ENCODE data around the gene FBRS. TPM values are rescaled to one million over a fixed set of nuclear protein-coding genes. Genes with fewer than 3 reads are reported as not detected.

Gene FBRS
- total RNA-seq, 1 experiment from 2014 or later = 16.8 TPM

DNA sequence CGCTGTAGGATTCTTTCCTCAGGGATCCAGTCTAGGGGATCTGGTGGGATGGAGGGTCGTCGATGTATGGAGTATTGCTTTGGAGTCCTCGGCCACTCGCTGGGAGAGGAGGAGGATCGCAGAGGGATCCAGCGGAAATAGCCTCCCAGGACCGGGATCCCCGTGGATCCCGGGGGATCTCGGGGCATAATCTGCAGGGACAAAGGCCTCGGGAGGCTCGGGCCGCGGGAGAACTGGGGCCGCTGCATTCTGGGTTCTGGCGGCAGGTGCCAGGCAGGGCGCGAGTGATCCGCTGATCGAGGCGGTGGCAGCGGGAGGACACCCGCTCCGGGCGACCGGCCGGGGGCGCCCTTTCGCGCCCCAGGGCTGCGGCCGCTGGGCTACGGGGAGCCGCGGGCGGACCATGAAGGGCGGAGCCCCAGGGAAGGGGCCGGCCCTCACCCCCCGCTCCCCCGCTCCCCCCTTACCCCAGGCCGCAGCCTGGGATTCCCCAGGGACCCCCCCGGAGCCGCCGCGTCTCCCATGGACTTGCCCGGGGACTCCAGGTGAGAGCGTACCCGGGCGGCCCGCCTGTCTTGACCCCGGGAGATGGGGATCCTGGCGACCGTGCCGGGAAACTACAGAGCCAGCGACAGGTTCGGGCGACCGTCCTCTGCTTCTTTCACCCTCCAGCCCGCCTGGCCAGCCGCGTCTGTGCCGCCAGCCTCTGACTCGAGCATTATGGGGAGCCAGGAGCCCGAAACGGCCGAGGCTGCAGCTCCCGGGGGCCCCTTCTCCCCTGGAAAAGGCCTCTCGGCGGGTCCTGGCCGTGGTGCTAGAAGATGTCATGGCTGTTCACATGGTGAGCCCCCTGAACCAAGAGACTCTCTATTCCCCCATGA lies 6.9 kb upstream of the FBRS start:
- Histone ChIP-seq H2AFZ (ENCODE audit: low read length) (no peak overlapping the region), H3K79me1 (ENCODE audit: insufficient read depth, low read depth, low read length, poor library complexity, severe bottlenecking) (no peaks in the 10 kb centered on the region), H3K9me3 (ENCODE audit: control insufficient read depth, low read depth, low read length) (no peaks in the 10 kb centered on the region), H3K23ac (ENCODE audit: insufficient read length, low read depth, low read length) (no peak overlapping the region), H2BK15ac (ENCODE audit: low read depth, low read length) (no peak overlapping the region), H2BK120ac (ENCODE audit: low read depth, low read length, poor library complexity, severe bottlenecking) (no peak overlapping the region), H3K4me2 (ENCODE audit: insufficient read depth, insufficient read length, low read length) (peak overlapping the region; percentile 87), H3K9ac (ENCODE audit: extremely low read depth, insufficient read length, low read length) (peak overlapping the region; percentile 69), H3K4me1 (ENCODE audit: insufficient read depth, low read length) (no peaks in the 10 kb centered on the region), H3K23me2 (ENCODE audit: insufficient read length, low read depth, low read length, poor library complexity, severe bottlenecking) (peaks cover 6% of the 10 kb centered on the region), H4K5ac (ENCODE audit: insufficient read length, low read depth, low read length) (no peak overlapping the region), H2BK12ac (ENCODE audit: insufficient read length, low read depth, low read length) (no peak overlapping the region), H3K79me2 (ENCODE audit: insufficient read depth, low read length) (no peaks in the 10 kb centered on the region), H4K91ac (ENCODE audit: insufficient read length, low read depth, low read length) (no peak overlapping the region), H2BK20ac (ENCODE audit: low read depth, low read length, poor library complexity, severe bottlenecking) (no peak overlapping the region), H3K56ac (ENCODE audit: insufficient read length, low read depth, low read length) (no peak overlapping the region), H3K14ac (ENCODE audit: insufficient read depth, low read length) (peak overlapping the region; percentile 59; the same call in 1 of the 2 replicates), H4K20me1 (ENCODE audit: control insufficient read depth, insufficient read depth, insufficient read length) (no peaks in the 10 kb centered on the region), H3K4ac (ENCODE audit: low read depth, low read length) (no peak overlapping the region), H3K18ac (ENCODE audit: insufficient read length, low read depth, low read length) (peak overlapping the region; percentile 72), H2BK5ac (ENCODE audit: insufficient read length, low read length) (no peak overlapping the region), H2AK5ac (ENCODE audit: insufficient read length, low read length) (no peak overlapping the region), H3K27me3 (ENCODE audit: insufficient read depth, low read length) (peaks cover 7% of the 10 kb centered on the region; the same call in 1 of the 2 replicates), H4K8ac (replicated peaks; ENCODE audit: insufficient read length, low read depth, low read length) (no peak overlapping the region), H3K27ac (ENCODE audit: insufficient read length, low read depth, low read length) (no peak overlapping the region), H3T11ph (ENCODE audit: low read length) (no peak overlapping the region)
- WGBS (ENCODE audit: extremely low coverage, insufficient read length, low lambda C conversion rate) = no CpG with 5 or more reads among the region's 71 CpGs
- DNase-seq = peak; percentile 71
- Mint-ChIP-seq H3K4me1 (peaks cover 8 to 12% of the 10 kb centered on the region in 2 experiments; a peak in 3 of 4 replicates), H3K9me3 (no peaks in the 10 kb centered on the region), H3K4me3 (peak overlapping the region; percentile 85 to 93), H3K36me3 (ENCODE audit: insufficient read depth in 1 of 3, low read depth in 3 of 3) (peaks cover 5 to 25% (median 16%) of the 10 kb centered on the region in 3 experiments; a peak in 5 of 7 replicates), H3K27me3 (ENCODE audit: low read depth) (peaks cover 46% of the 10 kb centered on the region), H3K27ac (peak overlapping the region; percentile 93 to 98 (median 97))
- TF ChIP-seq, protein P1, sequence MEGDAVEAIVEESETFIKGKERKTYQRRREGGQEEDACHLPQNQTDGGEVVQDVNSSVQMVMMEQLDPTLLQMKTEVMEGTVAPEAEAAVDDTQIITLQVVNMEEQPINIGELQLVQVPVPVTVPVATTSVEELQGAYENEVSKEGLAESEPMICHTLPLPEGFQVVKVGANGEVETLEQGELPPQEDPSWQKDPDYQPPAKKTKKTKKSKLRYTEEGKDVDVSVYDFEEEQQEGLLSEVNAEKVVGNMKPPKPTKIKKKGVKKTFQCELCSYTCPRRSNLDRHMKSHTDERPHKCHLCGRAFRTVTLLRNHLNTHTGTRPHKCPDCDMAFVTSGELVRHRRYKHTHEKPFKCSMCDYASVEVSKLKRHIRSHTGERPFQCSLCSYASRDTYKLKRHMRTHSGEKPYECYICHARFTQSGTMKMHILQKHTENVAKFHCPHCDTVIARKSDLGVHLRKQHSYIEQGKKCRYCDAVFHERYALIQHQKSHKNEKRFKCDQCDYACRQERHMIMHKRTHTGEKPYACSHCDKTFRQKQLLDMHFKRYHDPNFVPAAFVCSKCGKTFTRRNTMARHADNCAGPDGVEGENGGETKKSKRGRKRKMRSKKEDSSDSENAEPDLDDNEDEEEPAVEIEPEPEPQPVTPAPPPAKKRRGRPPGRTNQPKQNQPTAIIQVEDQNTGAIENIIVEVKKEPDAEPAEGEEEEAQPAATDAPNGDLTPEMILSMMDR (conservative IDR thresholded peaks at IDR 0.05) = peak; percentile 82

Measured in H9 (cell line).